HT-29 (cell line): ENCODE measurements around the gene ISLR2. TPM values are rescaled to one million over a fixed set of nuclear protein-coding genes. Genes with fewer than 3 reads are reported as not detected.
"Not testable (repeated sequence)": the region's sequence is repeated elsewhere in the genome, so short reads cannot be mapped to it uniquely, and the experiment has no call there.

ENCODE experiments used
- DNase-seq: peaks from one replicate; pipeline ENCODE4 v3.0.0-alpha.2; 2015; ENCODE audit warnings: low spot score
- total RNA-seq: library from RNA; depleted of rRNA; stranded (reverse); fragments of >200 nt; shearing (Covaris generic); gene quantifications from 2 replicates; pipeline ENCODE4 v1.2.3, GENCODE V29; 2014; rRNA removed

ISLR2 gene
- total RNA-seq: not detected in 2 replicates

- no peak for DNase-seq
Measured at GRCh38 chr15:74130155-74130848, at the start of gene ISLR2. Gene ISLR2, plus strand, starts transcription at chr15:74130586. Its CDS starts 2,169 bp downstream, at chr15:74132755.

- DNase-seq: not testable (repeated sequence)
Measured at GRCh38 chr15:74082450-74082849, 47.9 kb upstream of the ISLR2 start, which contains the start of gene GOLGA6A. Gene GOLGA6A, minus strand, starts transcription at chr15:74082550. Its CDS starts 41 bp downstream, at chr15:74082509.

GRCh38 chr15:74094567-74094966 lies 35.8 kb upstream of the ISLR2 start:
- DNase-seq: not testable (repeated sequence)

GRCh38 chr15:74095610-74096009 lies 34.8 kb upstream of the ISLR2 start:
- DNase-seq: not testable (repeated sequence)

GRCh38 chr15:74096753-74097474 lies 33.5 kb upstream of the ISLR2 start:
- DNase-seq: not testable (repeated sequence)

- DNase-seq: peak; percentile 87
Measured at GRCh38 chr15:74099963-74100733, 30.2 kb upstream of the ISLR2 start.

- no peak for DNase-seq
Measured at GRCh38 chr15:74108111-74108510, 22.3 kb upstream of the ISLR2 start.

GRCh38 chr15:74108611-74109010 lies 21.8 kb upstream of the ISLR2 start:
- not testable (repeated sequence) for DNase-seq

GRCh38 chr15:74109713-74110112 lies 20.7 kb upstream of the ISLR2 start:
- DNase-seq: no peak

GRCh38 chr15:74120426-74120825 lies 10.0 kb upstream of the ISLR2 start:
- DNase-seq: no peak

GRCh38 chr15:74121039-74121438 lies 9.3 kb upstream of the ISLR2 start:
- no peak for DNase-seq

GRCh38 chr15:74121858-74122257 lies 8.5 kb upstream of the ISLR2 start:
- no peak for DNase-seq

GRCh38 chr15:74122403-74123130 lies 7.8 kb upstream of the ISLR2 start:
- DNase-seq: no peak

GRCh38 chr15:74123131-74123429 lies 7.3 kb upstream of the ISLR2 start:
- no peak for DNase-seq

- DNase-seq: no peak
Measured at GRCh38 chr15:74123658-74124057, 6.7 kb upstream of the ISLR2 start.

- no peak for DNase-seq
Measured at GRCh38 chr15:74124196-74124595, 6.2 kb upstream of the ISLR2 start.

GRCh38 chr15:74124759-74125158 lies 5.6 kb upstream of the ISLR2 start:
- no peak for DNase-seq

GRCh38 chr15:74127255-74127953 lies 3.0 kb upstream of the ISLR2 start:
- peak; percentile 93 for DNase-seq

- DNase-seq: no peak
Measured at GRCh38 chr15:74127954-74128784, 2.2 kb upstream of the ISLR2 start.
